Liver (tissue), 3 donors: Measurements from ENCODE around the gene NOP58.

Experiments used
- RAD21 ChIP-seq, 2 donors: IDR thresholded peaks; 2 replicates each; pipeline ENCODE4 v1.6.1; 2016; ENCODE audit warnings: antibody characterized with exemption in 2 of 2, mild to moderate bottlenecking in 2 of 2
- TF ChIP-seq, protein P1 (sequence below): fragments of 150-350 bp; IDR thresholded peaks from 2 replicates; pipeline ENCODE4 v1.5.1; 2017; ENCODE audit warnings: improper control_type of control experiment, low read depth, low read length; ENCODE audit not compliant: missing input control
- donor health status: healthy.
- donor health status: healthy.

DNA sequence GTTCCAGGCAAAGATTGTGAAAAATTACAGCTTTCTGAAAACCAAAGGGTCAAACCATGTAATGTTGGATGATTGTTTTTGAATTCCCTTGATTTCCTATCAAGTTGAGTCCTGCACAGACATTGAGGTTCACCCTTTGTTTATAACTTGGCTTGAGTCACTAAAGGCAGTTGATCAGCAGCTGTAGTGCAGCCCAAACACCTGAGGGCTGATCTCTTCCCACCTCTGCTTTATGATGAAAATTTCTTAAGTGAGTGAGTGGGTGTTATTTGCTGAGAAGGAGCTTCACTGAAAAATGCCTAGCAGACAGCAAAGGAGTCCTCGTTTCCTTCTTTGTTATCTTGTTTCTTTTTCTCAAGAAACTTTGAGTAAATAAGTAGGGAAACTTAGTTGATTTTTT, 78.6 kb downstream of the NOP58 start:
- TF ChIP-seq RAD21 (IDR thresholded peaks at IDR 0.05): no peak
- TF ChIP-seq, protein P1, sequence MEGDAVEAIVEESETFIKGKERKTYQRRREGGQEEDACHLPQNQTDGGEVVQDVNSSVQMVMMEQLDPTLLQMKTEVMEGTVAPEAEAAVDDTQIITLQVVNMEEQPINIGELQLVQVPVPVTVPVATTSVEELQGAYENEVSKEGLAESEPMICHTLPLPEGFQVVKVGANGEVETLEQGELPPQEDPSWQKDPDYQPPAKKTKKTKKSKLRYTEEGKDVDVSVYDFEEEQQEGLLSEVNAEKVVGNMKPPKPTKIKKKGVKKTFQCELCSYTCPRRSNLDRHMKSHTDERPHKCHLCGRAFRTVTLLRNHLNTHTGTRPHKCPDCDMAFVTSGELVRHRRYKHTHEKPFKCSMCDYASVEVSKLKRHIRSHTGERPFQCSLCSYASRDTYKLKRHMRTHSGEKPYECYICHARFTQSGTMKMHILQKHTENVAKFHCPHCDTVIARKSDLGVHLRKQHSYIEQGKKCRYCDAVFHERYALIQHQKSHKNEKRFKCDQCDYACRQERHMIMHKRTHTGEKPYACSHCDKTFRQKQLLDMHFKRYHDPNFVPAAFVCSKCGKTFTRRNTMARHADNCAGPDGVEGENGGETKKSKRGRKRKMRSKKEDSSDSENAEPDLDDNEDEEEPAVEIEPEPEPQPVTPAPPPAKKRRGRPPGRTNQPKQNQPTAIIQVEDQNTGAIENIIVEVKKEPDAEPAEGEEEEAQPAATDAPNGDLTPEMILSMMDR: no peak
